GM18499 (cell line): Measurements from ENCODE around the gene CDHR3.

Experiments used
- ATAC-seq: cut with Tn5 transposase; IDR thresholded peaks from one replicate; pipeline ENCODE4 v1.9.1; 2021; ENCODE audit warnings: moderate number of reproducible peaks; ENCODE audit not compliant: insufficient read depth, unreplicated experiment

CDHR3 gene

GRCh38 chr7:106061301-106061979 lies 98.4 kb downstream of the CDHR3 start:
- ATAC-seq = no peak

GRCh38 chr7:106062006-106062405 lies 98.9 kb downstream of the CDHR3 start:
- no peak for ATAC-seq

DNA sequence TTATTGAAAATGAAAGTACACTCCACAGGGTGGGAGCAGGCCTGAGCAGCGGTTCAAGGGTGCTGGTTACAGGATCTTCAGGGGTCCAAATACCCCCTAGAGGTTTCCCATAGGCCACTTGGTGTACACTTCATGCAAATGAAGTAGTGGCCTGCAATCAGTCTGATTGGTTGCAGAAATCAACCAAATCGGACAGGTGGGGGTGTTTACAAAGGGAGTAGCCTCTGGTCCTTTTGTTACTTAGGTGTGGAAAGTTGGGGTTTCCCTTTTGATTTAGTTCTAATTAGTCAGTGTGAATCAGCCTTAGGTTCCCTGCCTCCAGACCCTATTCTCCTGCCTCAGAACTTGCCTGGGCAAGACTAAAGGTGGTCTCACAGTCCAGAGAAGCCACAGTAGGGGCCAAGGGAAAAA lies 99.5 kb downstream of the CDHR3 start:
- no peak for ATAC-seq

DNA sequence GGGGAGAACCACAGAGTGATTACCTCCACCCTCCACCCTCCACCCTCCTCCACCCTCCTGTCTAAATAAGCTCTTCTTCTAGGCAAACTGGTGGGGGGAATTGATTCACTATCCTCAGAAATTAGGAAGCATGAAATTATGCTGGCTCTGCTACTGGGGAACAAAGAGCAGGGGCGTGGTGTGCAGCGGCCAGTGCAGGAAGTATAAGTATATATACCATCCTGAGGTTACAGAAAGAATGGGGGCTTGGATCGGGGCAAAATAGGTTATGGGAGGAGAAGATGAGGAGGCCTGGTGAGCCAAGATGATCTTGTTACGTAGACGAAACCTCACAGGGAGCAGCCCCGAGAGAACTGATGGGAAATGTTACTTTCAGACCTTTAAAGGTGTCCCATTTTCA lies 100.0 kb downstream of the CDHR3 start:
- ATAC-seq = no peak

DNA sequence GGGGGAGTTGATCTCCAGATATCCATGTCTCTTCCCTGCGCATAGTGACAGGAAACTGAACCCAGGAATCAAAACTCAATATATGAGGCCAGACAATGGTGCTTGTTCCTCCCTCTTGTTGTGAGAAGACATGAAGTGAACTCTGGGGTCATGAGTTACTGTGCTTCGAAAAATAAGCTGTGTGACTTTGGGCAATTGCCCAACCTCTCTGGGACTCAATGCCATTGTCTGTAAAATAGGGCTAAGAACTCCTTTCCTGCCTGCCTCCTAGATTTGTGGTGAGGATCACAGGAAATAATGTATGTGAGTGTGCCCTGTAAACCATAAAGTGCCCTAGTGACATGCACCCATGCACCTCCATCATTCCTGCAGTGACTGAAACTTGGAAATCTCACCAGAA lies 100.6 kb downstream of the CDHR3 start:
- ATAC-seq = no peak

GRCh38 chr7:106064316-106064715 lies 101.3 kb downstream of the CDHR3 start:
- no peak for ATAC-seq

DNA sequence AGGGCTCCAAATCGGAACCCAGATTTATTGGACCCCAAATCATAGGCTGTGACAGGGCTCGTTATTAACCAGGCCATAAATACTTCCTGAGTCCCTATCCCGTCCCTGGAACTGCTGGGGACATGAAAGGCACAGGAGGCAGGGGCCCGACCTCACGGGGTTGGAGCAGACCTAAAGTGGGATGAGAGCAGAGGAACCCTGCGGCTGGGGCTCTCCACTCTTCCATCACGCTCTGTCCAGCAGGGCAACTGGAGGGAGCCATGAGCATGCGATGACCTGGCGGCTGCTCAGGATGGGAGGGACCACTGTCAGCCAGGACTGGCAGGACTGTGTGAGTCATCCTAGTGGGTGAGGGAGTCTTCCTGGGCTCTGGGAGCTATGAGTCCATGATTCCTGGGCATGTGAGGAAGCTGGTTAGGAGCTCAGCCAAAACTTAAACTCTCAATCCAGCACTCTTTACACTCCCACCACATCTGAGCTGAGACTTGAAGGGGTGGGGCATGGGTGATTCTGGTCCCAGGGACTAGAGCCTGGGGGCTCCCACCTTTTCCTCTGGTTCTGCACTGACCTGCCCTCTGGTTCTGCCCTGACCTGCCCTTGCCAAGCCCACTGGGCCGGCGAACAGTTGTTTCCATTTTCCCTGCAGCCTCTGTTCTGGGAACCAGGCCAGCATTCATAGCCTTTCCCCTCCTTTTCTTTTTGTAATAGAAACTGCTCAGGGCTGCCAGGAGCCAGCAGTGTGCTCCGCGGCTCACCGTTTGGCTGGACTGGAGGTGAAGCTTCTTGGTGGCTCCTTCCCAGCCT lies 101.9 kb downstream of the CDHR3 start:
- no peak for ATAC-seq

DNA sequence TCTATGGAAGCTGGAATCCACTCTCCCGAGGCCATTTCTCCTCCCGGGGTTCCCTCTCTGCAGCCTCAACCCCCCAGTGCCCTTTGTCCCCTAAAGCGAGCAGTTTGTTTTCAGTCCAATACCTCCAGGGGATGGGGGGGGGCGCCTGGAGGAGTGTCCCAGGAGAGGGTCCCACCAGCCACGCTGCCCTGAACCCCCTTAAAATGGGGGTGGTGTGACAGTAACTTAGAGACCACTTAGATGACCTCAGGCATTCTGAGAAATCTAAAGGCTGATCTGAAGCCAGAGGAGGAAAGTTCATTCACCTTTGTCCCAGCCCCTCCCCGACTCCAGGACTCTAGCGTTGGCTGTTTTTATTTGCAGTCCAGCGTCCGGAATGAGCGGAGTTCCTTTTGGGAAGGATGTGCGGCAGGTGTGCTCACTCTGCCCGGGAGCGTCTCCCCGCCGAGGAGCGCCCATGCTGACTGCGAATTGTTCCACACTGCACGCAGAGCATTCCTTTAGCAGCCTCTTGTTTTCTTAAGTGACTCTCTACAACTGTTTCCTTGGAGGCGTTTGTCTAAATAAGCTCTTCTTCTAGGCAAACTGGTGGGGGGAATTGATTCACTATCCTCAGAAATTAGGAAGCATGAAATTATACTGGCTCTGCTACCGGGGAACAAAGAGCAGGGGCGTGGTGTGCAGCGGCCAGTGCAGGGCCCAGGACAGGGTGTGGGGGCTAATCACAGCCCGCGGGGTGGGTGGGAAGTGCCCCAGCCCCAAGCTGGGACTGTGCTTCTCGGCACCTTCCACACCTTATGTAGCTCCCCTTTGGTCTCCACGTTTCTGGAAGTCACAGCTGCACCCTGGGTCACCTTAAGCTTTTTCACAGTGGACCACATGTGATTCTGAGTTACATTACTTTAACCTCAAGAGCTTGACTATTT lies 102.8 kb downstream of the CDHR3 start:
- ATAC-seq = no peak

GRCh38 chr7:106067678-106068077 lies 104.6 kb downstream of the CDHR3 start:
- no peak for ATAC-seq

- ATAC-seq = no peak
Measured at GRCh38 chr7:106068538-106068961, 105.5 kb downstream of the CDHR3 start.

GRCh38 chr7:106068986-106069385 lies 105.9 kb downstream of the CDHR3 start:
- no peak for ATAC-seq

GRCh38 chr7:106069471-106070200 lies 106.6 kb downstream of the CDHR3 start:
- ATAC-seq = no peak

DNA sequence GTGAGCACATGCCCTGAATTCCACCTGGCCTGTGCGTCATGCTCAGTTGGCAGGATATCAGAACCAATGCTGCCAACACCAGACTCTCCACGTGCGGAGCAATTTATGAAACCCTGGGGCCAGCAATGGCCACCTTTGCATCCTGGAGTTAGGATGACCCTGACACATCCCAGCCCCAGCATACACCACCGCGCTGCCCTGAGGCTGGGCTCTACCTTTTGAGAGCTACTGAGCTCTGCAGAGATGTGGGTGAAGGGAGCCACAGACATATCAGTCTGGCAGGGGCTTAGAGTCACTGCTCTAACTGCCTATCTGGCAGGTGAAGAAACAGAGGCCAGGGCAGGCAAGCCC lies 107.1 kb downstream of the CDHR3 start:
- no peak for ATAC-seq

DNA sequence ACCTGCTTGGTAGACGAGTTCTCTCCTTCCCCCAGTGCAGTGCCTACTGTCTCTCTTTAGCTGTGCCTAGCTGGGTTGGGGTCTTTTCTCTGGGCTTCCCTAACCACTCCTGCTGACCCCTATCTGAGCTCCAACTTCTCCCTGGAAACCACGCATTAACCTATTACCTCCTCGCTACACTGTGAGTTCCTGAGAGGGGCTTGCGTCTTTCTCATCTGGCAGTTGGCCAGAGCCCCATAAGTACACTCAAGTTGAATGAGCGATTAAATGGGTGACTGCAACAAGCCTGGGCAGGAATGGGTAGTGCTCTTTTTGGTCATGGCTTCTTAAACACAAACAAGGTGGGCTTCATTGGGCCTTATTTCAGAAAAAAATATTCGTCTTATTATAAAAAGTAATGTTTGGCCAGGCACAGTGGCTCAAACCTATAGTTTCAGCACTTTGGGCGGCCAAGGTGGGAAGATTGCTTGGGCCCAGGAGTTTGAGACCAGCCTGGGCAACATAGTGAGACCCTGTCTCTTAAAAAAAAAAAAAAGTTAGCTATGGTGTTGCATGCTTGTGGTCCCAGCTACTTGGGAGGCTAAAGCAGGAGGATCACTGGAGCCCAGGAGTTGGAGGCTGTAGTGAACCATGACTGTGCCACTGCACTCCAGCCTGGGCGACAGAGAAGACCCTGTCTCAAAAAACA lies 107.6 kb downstream of the CDHR3 start:
- no peak for ATAC-seq

- peak; percentile 91 for ATAC-seq
Measured at GRCh38 chr7:106071356-106071998, 108.4 kb downstream of the CDHR3 start.

GRCh38 chr7:106071999-106072714 lies 109.1 kb downstream of the CDHR3 start:
- no peak for ATAC-seq

DNA sequence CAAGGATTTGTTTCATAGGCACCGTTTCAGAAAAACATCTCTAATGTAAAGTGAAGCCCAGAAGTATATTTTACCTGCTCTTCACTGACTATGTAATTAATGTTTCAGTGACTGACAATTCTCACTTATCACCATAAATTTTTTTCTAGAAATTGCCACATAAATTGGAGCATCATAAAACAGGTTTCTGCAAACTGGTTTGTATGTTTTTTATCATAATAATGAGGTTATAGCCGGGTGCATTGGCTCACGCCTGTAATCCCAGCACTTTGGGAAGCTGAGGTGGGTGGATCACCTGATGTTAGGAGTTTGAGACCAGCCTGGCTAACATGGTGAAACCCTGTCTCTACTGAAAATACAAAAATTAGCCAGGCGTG lies 109.6 kb downstream of the CDHR3 start:
- ATAC-seq = no peak

DNA sequence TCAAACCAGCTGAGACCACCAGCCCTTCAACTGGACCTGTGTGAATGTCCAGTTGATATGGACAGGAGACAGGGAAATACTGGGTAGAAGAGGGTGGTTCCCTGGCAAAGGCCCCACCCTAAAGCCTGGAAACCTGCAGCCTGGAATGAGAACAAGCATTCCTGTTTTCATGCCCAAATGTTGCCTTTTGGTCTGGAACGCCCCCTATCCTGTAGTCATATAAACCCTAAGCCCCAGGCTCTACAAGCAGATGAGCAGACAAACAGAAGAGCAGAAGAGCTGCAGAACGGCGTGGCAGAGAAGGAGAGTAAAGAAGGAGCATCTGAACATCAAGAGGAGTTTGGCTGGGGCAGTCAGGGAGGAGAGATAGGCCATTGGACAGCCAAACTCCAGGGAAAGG lies 110.6 kb downstream of the CDHR3 start:
- ATAC-seq = no peak

DNA sequence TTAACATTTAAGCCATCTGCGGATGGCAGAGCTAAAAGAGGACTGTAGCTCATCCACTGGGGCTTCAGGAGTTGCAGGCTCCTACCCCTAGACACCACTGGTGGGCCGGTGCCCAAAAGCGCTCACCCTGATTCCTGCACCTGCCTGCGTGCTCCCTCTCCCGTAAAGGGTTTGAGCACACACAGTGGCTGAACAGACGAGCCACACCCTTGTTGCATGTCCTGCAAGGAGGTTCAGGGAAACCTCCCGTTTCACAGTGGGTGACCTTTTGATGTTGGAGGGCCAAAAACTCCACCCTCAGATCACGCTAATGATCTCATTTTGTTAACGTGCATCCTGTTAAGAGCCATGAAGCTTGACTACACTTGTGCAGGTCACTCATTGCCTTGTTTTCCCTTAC lies 111.2 kb downstream of the CDHR3 start:
- ATAC-seq = no peak
